NCI-H345 treated with DMSO at 0.1 percent for 48 hours (cell line): Measurements from ENCODE around the gene RPS13.
"Not testable (repeated sequence)": the region's sequence is repeated elsewhere in the genome, so short reads cannot be mapped to it uniquely, and the experiment has no call there.

ENCODE experiments used
- DNase-seq: peaks from one replicate; lab custom pipeline; 2025; ENCODE audit not compliant: unreplicated experiment; lab: John Stamatoyannopoulos, UW

RPS13 gene

GRCh38 chr11:17077520-17078401, at the start of gene RPS13:
TSS of gene RPS13 (minus strand) at chr11:17077667. CDS start at chr11:17077641, 26 bp downstream.
- DNase-seq: peak; percentile 98

DNA sequence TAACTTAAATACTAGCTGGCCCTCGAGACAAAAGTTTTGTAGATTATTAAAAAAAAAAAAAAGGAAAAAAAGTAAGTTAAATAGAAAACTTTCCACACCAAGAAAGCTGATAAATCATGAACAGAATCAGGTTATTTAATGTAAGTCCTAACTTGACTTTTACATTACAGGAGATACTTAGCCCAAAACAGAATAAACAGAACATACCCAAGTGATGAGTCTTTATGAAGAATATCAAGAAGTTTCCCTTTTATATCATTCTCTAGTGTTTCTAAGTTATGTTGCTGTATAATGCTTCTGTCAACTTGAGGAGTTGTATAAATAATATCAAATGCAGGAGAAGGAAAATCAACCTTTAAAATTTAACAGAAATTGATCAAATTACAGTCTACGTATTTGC, 44.5 kb upstream of the RPS13 start:
- DNase-seq: no peak

DNA sequence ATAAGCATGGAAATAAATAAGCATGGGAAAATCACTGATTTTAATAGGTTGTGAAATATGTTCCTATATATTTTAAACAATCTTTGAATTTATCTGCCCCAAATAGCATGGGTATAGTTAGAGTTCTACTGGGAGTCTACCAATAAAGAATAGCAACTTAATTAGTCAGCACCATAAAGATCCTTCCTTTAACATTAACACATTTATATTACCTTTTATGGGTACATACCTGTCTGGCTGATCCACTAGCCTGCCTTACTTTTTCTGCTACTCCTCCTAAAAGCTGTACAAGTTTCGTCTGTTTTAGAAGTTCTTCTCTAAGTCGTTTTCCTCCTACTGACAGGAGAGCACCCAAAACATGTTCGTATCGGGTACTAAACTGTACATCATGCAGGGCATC, 39.8 kb upstream of the RPS13 start:
- DNase-seq: no peak

- DNase-seq: no peak
Measured at GRCh38 chr11:17116117-17116516, 38.6 kb upstream of the RPS13 start.

DNA sequence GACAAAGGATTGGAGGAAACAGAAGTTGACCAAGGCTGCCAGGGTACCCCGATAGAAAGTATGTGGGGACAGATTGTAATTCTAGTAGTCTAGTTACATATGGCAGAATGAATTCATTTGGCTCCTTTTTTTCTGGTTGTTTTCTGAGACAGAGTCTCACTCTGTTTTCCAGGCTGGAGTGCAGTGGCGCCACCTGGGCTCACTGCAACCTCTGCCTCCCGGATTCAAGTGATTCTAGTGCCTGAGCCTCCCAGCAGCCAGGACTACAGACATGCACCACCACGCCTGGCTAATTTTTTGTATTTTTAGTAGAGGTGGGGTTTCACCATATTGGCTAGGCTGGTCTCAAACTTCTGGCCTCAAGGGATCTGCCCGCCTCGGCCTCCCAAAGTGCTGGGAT, 30.3 kb upstream of the RPS13 start:
- DNase-seq: not testable (repeated sequence)

- DNase-seq: not testable (repeated sequence)
Measured at GRCh38 chr11:17105404-17106040, 28.1 kb upstream of the RPS13 start.

DNA sequence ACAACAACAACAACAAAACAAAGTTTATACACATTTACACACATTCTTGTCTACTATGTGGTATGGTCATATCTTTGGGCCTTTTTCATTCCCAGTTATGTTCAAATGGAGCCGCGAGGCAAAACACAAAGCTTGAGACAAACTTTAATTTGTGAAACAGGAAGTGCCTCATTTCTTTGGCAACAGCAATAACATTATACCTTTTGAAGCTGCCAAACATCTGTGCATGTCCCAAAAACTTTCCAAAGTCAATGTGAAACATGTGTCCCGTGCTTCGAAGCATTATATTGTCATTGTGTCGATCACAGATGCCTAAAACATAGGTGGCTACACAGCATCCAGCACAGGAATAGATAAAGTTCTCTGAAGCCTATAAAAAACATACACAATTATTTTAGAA, 25.0 kb upstream of the RPS13 start:
- no peak for DNase-seq

GRCh38 chr11:17098658-17099057, 21.2 kb upstream of the RPS13 start:
- DNase-seq: no peak

GRCh38 chr11:17098038-17098437, 20.6 kb upstream of the RPS13 start:
- DNase-seq: no peak

- DNase-seq: not testable (repeated sequence)
Measured at GRCh38 chr11:17085976-17086375, 8.5 kb upstream of the RPS13 start.

- no peak for DNase-seq
Measured at GRCh38 chr11:17077240-17077519, 287 bp downstream of the RPS13 start.

- DNase-seq: no peak
Measured at GRCh38 chr11:17076517-17077239, 789 bp downstream of the RPS13 start.

GRCh38 chr11:17075506-17075905, 2.0 kb downstream of the RPS13 start:
- DNase-seq: no peak

DNA sequence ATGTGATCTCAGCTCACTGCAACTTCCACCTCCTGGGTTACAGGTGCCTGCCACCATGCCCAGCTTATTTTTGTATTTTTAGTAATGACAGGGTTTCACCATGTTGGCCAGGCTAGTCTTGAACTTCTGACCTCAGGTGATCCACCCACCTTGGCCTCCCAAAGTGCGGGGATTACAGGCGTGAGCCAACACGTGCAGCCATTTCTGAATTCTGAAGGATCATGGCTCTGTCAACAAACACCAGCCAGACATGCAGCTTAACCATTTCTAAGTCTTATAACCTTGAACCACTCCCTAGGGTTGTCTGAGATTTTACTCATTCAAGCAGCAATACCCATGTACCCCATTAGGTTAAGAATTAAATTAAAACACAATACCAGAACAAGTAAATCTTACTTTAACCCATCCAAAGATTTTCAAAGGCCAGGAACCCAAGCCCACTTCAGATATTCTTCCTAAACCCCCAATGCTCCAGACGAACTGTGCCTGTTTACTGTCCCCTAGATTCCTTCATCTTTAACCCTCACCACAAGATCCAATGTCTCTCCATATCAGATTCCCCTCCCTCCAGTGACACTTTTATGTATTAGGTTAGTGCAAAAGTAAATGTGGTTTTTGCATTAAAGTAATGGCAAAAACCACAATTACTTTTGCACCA, 4.0 kb downstream of the RPS13 start:
- no peak for DNase-seq

- DNase-seq: no peak
Measured at GRCh38 chr11:17067417-17067816, 10.1 kb downstream of the RPS13 start.

- DNase-seq: no peak
Measured at GRCh38 chr11:17066691-17067090, 10.8 kb downstream of the RPS13 start.

- DNase-seq: peak; percentile 53
Measured at GRCh38 chr11:17063171-17064002, 14.1 kb downstream of the RPS13 start.

GRCh38 chr11:17051146-17051545, 26.3 kb downstream of the RPS13 start:
- not testable (repeated sequence) for DNase-seq

DNA sequence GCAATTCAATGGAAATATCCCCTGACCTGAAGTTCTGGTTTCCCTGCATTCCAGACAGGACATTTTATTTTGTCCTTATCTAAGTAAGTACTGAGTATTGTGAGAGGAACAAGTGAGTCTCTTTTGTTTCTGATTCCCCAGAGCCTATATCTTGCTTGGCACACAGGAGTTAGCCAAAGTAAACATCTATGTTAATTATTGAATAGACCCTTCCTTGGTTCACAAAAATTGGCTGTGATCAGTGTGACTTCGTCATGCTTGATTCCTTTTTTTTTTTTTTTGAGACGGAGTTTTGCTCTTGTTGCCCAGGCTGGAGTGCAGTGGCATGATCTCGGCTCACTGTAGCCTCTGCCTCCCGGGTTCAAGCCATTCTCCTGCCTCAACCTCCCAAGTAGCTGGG, 29.0 kb downstream of the RPS13 start:
- DNase-seq: not testable (repeated sequence)

DNA sequence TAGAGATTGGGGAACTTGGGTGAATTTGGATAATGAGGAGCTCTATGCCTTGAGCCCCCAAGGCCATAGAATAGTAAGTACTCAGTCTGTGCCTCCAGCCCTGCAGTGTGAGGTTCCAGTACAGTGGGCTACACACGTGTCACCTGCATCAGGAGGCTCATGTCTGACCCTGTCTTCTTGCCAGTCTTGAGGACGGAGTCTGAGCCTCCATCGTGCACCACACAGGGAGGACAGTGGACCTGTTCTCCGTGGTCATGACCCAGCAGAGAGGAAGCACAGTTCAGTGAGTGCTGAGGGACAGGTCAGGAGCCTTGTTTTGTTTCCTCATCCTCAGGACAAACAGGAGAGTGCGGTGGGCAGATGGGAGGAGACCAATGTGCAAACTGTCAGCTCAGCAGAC, 30.8 kb downstream of the RPS13 start:
- DNase-seq: no peak
